Mesenteric fat pad (tissue), 1 donor: Measurements from ENCODE around the gene TBCK. TPM values are rescaled to one million over a fixed set of nuclear protein-coding genes. Genes with fewer than 3 reads are reported as not detected.

Experiments
- DNase-seq: peaks from one replicate; pipeline ENCODE4 v3.0.0-alpha.2; 2020; ENCODE audit warnings: low spot score
- total RNA-seq: library from RNA; stranded (reverse); fragmentation: NEBNext Ultra II Directional; extraction: Animal tissue kit (Norgen Biotek cat#: 25700); gene quantifications from one replicate; pipeline ENCODE4 v1.2.1, GENCODE V29; 2021
- donor health status: DM: yes; HTN: yes; CAD: no.

Gene TBCK
- total RNA-seq, 1 donor from 2014 or later: 34.9 TPM

DNA sequence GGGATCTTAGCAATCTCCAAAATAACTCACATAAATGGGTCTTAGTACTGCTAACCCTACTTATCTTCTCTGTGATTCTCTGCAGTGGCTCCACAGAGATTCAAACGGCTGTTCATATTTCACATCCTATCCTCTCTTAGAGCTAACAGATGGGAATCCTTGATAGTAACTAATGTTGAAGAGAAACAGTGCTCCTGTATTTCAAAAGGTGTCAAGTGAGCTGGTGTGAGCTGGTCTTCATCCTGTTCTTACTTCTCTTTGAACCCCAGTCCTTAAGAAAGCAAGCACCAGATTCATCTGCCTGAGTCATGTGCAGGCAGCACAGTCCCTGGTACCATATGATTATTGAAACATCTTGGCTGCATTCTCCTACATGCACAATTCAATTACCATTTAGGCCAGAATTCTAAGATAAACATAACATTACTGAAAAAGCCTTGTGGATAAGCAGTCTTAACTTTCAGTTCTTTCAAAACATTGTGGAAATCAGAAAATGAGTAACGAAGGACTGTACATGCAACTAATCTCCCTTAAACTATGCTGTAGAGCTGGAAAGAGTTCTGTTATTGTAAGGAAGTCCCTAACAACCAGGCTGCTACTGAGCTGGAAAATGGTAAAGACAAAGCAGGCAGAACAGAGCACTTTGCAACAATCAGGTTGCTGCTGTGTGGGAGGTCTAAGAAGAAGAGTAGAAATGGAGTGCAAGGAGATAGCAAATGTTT is 267.6 kb downstream of the TBCK start:
- no peak for DNase-seq

DNA sequence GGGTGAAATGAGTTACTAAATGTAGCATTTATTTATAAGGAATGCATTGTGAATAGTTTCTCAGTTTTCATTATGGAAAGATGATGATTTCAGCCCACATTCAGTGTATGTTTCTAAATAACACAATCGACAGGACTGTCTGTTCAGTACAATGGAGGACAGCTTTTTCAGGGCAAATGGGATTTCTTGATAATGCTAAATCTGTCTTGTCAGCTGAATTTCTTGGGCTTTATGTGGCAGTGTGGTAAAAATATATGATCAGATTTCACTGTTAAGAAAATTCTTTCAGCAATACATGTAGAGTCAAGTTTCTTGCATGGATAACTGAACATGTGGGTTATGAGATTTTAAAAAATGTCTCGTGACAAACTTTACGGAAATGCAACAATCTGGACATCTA is 269.9 kb downstream of the TBCK start:
- DNase-seq: no peak

DNA sequence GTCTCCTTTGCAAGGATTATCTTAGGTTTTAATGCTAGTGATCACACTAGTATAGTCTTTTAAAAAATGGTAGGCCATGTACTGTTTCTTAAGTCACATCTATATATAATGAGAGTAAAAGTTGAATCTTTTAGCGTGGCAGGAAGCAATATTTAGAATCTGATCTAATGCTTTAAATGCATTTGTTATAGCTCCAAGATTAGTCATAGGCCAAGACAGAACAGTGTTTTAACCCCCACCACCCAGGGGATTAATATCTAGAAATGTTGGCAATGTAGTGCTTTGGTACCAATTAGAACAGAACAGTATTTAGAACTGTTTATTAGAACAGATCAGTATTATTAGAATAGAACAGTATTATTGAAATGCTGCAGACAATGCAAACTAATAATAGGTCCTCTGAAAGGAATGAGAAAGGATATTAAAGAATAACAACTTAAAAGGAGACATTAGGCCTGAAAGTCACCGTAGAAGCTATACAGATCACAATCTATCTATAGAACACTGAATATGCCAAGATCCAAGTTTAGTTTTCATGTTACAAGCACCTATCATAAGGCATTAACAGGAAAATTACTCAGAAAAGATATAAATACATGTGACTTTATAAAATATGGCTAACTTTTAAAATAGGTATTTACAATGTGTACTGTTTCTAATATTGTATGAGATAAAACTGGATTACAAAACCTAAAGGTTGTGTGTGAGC is 274.6 kb downstream of the TBCK start:
- no peak for DNase-seq

DNA sequence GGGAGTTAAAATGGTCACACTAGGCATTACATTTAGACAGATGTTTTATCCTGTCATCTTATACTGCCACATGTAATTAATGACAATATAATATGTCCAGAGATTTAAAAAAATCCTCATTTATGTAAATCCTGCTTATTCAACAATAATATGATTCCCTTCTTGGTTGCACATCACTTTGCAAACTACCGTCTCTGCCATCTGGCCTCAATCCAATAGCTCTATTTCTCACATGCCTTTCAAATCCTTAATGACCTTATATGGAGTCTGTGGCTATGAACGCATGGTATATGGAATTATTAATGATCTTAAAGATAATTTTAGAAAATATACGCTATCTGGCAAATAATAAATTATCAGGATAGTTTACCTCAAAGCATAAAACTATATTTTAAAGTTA is 276.2 kb downstream of the TBCK start:
- no peak for DNase-seq

- no peak for DNase-seq
Observed at GRCh38 chr4:106038908-106039307, 277.1 kb downstream of the TBCK start.

DNA sequence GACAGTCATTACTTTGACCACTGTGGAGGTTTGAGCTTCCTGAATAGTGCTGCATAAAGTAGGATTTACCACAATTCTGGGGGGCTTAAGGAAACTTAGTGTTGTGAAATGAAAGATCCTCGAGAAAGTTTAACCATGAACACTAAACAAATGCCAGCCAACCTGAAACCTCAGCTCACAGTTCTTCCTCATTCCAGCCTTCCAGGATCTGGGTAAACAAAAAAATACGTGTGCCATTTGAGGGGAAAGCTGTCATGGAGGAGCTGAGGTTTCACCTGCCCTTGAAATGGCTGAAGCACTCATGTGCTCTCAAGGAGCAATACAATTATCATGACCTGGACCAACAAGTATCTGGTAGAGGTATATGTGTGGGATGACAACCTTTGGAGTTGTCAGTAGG is 278.0 kb downstream of the TBCK start:
- no peak for DNase-seq

DNA sequence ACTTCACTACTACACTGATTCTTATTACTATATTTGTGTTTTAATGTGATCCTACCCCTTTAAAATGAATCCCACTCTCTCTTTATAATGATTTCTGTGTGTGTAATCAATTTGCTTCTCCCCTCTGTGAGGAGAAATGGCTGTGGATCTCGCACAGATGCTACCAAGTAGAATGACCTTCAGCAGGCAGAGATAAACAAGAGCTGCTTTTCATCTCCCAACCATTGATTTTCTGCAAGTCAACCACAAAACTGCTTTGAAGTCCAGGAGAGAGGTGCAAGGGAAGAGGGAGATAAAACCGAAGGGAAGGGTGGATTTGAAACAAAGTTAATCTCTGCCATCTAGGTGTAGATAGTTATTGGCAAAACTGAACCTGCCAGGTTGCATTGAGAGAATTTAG is 279.2 kb downstream of the TBCK start:
- no peak for DNase-seq

DNA sequence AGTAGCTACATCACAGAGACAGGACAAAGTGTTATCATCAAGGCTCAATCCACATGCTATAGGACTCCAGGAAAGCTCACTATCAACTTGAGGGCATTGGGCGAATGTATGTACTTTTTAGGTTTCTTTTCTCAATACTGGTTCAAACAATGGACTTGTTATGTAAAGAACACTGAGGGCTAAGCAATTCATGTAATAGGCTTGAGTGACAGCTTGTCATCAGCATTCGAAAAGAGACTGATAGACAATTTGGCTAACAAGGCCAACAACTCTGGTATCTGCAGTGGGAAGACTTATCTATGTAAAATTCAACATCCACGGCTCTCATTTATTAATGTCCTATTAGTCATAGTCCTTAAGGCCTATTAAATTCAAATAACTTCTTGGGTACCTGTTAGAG is 279.7 kb downstream of the TBCK start:
- no peak for DNase-seq

GRCh38 chr4:106035204-106035603 is 280.8 kb downstream of the TBCK start:
- no peak for DNase-seq

DNA sequence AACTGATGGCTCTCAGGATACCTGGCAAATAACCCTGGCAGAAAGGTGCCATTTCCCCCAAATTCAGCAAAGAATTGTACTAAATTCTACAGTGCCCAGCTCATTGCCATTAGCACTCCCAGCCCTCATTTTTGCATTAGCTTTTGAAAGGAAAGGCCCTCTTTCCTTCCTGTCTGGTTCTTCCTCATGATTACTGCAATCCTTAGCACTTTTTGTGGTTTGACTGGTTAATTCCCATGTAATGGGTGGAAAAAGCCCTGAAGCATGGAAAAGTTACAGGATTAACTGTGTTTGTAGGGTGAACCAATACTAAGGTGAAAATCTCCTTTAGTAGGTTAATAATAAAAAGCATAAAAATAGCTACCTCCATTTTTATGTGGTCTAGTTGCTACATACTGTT is 281.3 kb downstream of the TBCK start:
- DNase-seq: no peak

- DNase-seq: no peak
Observed at GRCh38 chr4:106034220-106034619, 281.8 kb downstream of the TBCK start.

GRCh38 chr4:106033469-106033868 is 282.5 kb downstream of the TBCK start:
- DNase-seq: no peak

DNA sequence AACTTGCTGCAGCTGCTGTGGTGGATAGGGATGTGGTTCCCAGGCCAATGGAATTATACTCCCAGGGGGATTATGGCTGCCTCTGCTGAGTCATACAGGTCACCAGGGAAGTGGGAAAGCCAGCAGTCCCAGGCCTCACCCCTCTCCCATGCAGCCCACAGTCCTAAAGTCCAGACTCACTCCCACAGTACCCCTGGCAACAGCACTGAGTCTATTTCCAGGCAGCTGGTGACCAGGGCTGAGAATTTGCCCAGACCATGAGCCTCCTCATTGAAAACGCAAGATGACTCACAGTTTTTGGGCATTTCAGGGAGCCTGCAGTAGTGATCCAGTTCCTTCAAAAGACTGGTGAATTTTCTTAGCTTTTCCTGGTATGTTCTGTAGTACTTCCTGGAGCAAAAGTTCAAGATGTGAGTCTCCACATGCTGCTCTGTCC is 283.1 kb downstream of the TBCK start:
- DNase-seq: no peak

DNA sequence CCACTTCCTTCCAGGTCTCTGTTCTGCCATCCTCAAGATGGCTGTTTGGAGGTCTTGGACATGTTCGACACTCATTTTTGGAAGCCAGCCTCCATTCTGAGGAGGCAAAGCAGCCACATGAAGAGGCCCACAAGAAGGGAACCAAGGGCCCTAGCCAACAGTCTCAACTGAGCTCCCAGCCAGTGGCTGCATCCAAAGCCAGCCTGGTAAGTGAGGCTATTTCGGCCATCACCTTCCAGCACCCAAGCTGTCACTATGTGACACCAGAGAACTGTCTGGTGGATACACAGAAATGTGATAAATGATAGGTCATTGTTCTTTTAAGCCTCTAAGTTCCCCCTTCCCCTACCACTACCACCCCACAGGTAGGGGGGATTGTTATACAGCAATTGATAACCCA is 293.6 kb downstream of the TBCK start:
- no peak for DNase-seq

- DNase-seq: no peak
Observed at GRCh38 chr4:106021737-106022410, 294.1 kb downstream of the TBCK start.

GRCh38 chr4:106019771-106020170 is 296.2 kb downstream of the TBCK start:
- no peak for DNase-seq

DNA sequence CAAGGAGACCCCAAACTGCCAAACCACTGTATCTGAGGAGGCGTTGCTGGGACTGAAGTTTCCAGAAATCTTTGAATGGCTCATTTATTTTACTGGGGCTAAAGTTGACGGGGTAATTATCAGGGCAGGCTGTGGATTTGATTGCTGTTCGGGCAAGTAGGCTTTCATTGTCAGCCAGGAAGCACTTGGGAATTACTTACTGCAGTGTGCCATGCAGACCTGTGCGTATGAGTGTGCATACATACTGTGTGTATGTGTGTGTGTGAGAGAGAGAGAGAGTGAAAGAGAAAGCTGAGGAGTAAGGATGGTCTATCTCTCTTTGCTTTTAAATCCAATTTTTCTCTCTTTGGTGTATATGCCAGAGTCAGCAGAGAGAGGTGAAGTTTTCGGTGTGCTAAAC is 298.0 kb downstream of the TBCK start:
- DNase-seq: no peak

- DNase-seq: no peak
Observed at GRCh38 chr4:106011387-106011786, 304.6 kb downstream of the TBCK start.

DNA sequence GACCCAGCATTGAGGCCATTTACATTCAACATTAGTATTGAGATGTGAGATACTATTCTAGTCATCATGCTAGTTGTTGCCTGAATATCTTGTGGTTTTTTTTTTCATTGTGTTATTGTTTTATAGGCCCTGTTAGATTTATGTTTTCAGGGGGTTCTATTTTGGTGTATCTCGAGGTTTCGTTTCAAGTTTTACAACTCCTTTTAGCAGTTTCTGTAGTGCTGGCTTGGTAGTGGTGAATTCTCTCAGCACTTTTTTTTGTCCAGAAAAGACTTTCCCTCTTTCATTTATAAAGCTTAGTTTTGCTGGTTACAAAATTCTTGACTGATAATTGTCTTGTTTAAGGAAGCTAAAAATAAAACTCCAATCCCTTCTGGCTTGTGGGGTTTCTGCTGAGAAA is 305.2 kb downstream of the TBCK start:
- no peak for DNase-seq

DNA sequence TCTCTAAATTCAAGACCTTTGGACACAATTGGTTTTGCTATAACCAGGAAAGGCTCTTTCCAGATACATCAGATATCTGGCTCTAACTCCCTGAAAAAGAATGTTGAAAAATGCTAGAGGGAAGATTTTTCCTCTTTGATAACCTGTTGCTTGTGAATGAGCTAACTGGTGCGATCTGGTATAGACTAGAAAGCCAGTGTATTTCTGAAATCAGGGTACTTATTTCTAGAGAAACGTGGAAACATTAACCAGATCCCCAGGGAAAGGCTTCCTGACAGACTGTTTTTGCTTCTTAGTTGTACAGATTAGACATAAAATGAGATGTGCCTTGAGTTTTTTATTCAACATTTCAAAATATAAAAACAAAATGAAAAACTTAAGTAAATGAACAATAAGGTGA is 313.0 kb downstream of the TBCK start:
- no peak for DNase-seq

DNA sequence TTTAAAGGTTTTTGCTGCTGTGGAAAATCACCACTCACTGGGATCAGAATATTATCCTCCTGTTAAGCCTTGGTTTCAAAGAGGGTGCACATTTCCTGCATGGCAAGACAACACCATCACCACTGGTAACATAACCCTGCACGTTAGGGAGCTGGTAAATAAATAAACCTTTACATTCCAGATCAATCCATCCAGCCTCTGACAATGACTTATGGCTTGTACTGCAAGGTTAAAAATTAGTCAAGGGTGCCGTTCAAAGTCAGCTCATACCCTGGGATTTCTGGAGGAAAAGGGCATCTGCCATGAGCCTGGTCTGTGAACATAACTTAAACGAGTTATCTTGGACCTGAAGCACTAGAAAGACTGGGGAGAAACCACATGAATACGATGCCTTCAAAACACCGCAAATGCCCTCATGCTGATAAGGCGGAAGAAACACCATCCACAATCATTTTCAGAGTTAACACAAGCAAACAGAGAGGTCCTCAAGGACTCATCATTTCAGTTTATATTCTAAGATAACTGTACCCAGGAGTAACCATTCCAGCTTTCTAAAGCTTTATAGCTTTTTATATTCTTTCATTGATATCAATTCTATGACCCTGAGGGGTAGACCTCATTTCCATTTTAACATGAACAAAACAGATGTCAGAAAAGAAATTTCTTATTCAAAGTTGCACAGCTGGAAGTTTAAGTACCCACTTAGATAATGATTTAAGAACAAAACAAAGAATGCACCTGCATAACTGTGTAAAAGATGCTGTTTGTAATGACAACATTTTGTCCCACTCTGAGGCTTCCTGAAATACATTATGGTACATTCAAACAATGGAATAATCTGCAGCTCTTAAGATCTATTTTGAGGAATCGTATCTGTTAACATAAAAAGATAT is 317.6 kb downstream of the TBCK start:
- DNase-seq: no peak
